HepG2 (cell line): Measurements from ENCODE around the gene RTN1. TPM values are rescaled to one million over a fixed set of nuclear protein-coding genes. Genes with fewer than 3 reads are reported as not detected.

Source experiments
- ATAC-seq: fragments of 200-7000 bp; cut with Tn5 transposase; 3 replicates; pipeline ENCODE4 v1.9.1; 2020; ENCODE audit warnings: mild to moderate bottlenecking, moderate library complexity
- BruUV-seq: library from RNA; stranded (reverse); fragments of 400-500 nt; replicated peaks from 2 replicates; lab custom pipeline; 2021; lab: Mats Ljungman, UMichigan
- CTCF ChIA-PET: fragments of 300-600 bp; formaldehyde crosslinking; extraction: SDS; loops from one replicate; lab custom pipeline; 2021; ENCODE audit warnings: low total read pairs, inconsistent platforms, low intra/inter-chr PET ratio; lab: Yijun Ruan, JAX
- POLR2A ChIA-PET: fragments of 350-600 bp; sonication (Branson Sonifier 250); formaldehyde crosslinking; loops from one replicate; lab custom pipeline; 2020; ENCODE audit warnings: antibody characterized with exemption, inconsistent platforms; lab: Yijun Ruan, JAX
- DNase-seq: peaks from one replicate; pipeline ENCODE4 v3.0.0-alpha.2; 2015; ENCODE audit warnings: low spot score
- FAIRE-seq: peaks from 3 replicates; lab custom pipeline; 2011; peaks lifted over from hg19 to GRCh38; lab: Jason Lieb, UNC
- H2AFZ ChIP-seq: one replicate; pipeline ENCODE4 v1.6.1; 2011; ENCODE audit warnings: low read length, inconsistent platforms
- H3K27ac ChIP-seq: fragments of 300-600 bp; 3 replicates; pipeline ENCODE4 v1.8.0; 2011; ENCODE audit warnings: mixed run types, mild to moderate bottlenecking, mixed read lengths, low read length, inconsistent platforms; ENCODE audit not compliant: insufficient read depth; ENCODE audit errors: extremely low read length
- H3K27me3 ChIP-seq, 2 experiments: fragments of 200-600 bp in 1 of 2; 2 replicates in 1 of 2; 3 replicates in 1 of 2; pipeline versions ENCODE4 v1.6.0 to v1.8.0; 2011; ENCODE audit warnings: low read length in 2 of 2, mild to moderate bottlenecking in 2 of 2, moderate library complexity in 2 of 2, inconsistent platforms in 1 of 2; ENCODE audit not compliant: insufficient read depth in 2 of 2, control insufficient read depth in 1 of 2
- H3K36me3 ChIP-seq, 2 experiments: fragments of 200-600 bp in 1 of 2; replicated peaks in 1 of 2; 2 replicates in 1 of 2; 3 replicates in 1 of 2; pipeline versions ENCODE4 v1.5.1 to v1.8.0; 2011; ENCODE audit warnings: low read length in 2 of 2, inconsistent platforms in 1 of 2; ENCODE audit not compliant: insufficient read depth in 2 of 2, control insufficient read depth in 1 of 2
- H3K4me1 ChIP-seq: 2 replicates; pipeline ENCODE4 v1.5.1; 2012; ENCODE audit warnings: low read length, inconsistent platforms; ENCODE audit not compliant: insufficient read depth
- H3K4me2 ChIP-seq: 2 replicates; pipeline ENCODE4 v1.6.0; 2011; ENCODE audit warnings: low read depth, low read length, inconsistent platforms
- H3K4me3 ChIP-seq, 3 experiments: fragments of 200-600 bp in 1 of 3; sonication (generic), shearing (Covaris generic) in 1 of 3; replicated peaks in 1 of 3; 2 replicates each; pipeline ENCODE4 v1.5.1; 2011 to 2016; ENCODE audit warnings: low read length in 3 of 3, inconsistent platforms in 2 of 3, low read depth in 2 of 3, mild to moderate bottlenecking in 2 of 3, control low read depth in 1 of 3, mixed read lengths in 1 of 3; ENCODE audit not compliant: insufficient read depth in 1 of 3
- H3K79me2 ChIP-seq: one replicate; pipeline ENCODE4 v1.6.1; 2011; ENCODE audit warnings: low read length, inconsistent platforms; ENCODE audit not compliant: insufficient read depth
- H3K9ac ChIP-seq: 2 replicates; pipeline ENCODE4 v1.6.0; 2011; ENCODE audit warnings: mild to moderate bottlenecking, low read depth, low read length, inconsistent platforms; ENCODE audit not compliant: insufficient read depth
- H3K9me3 ChIP-seq: 2 replicates; pipeline ENCODE4 v1.5.1; 2012; ENCODE audit warnings: mild to moderate bottlenecking, low read length
- H4K20me1 ChIP-seq: 2 replicates; pipeline ENCODE4 v1.6.0; 2011; ENCODE audit warnings: inconsistent platforms, mild to moderate bottlenecking, low read length, moderate library complexity; ENCODE audit not compliant: insufficient read depth
- ARHGAP35 ChIP-seq: sonication (generic); formaldehyde crosslinking; IDR thresholded peaks from 2 replicates; pipeline ENCODE4 v1.9.0; 2022; ENCODE audit warnings: mild to moderate bottlenecking, inconsistent platforms, moderate library complexity, missing genetic modification reagents, borderline replicate concordance
- CBX1 ChIP-seq: IDR thresholded peaks from one replicate; pipeline ENCODE4 v1.6.1; 2016; ENCODE audit warnings: antibody characterized with exemption, low read depth
- DNMT3B ChIP-seq: conservative IDR thresholded peaks from 2 replicates; pipeline ENCODE4 v1.6.1; 2016; ENCODE audit warnings: missing biosample characterization, control low read depth
- DPF2 ChIP-seq: sonication (generic); formaldehyde crosslinking; IDR thresholded peaks from 2 replicates; pipeline ENCODE4 v1.4.0; 2020; ENCODE audit warnings: mild to moderate bottlenecking, low read depth, missing genetic modification reagents, borderline replicate concordance
- KAT2B ChIP-seq: fragments of 150-350 bp; IDR thresholded peaks from 2 replicates; pipeline ENCODE4 v1.6.1; 2014; ENCODE audit warnings: low read depth, low read length, borderline replicate concordance
- MBNL3 ChIP-seq: fragments of 250-450 bp; sonication (Bioruptor Pico); conservative IDR thresholded peaks from 2 replicates; pipeline ENCODE4 v1.8.0; 2022; ENCODE audit warnings: mild to moderate bottlenecking, inconsistent platforms
- SP5 ChIP-seq: IDR thresholded peaks from 2 replicates; pipeline ENCODE4 v1.6.1; 2016; ENCODE audit warnings: low read depth, borderline replicate concordance
- SRSF9 ChIP-seq: fragments of 200-400 bp; formaldehyde crosslinking; IDR thresholded peaks from 2 replicates; pipeline ENCODE4 v1.6.1; 2018; ENCODE audit warnings: borderline replicate concordance, mild to moderate bottlenecking, low read depth, low read length; ENCODE audit not compliant: insufficient read depth, poor library complexity, severe bottlenecking
- YEATS2 ChIP-seq: sonication (generic); formaldehyde crosslinking; IDR thresholded peaks from 2 replicates; pipeline ENCODE4 v1.4.0; 2020; ENCODE audit warnings: missing genetic modification reagents, borderline replicate concordance
- ZFP62 ChIP-seq: sonication (generic); formaldehyde crosslinking; IDR thresholded peaks from 2 replicates; pipeline ENCODE4 v1.4.0; 2020; ENCODE audit warnings: missing genetic modification reagents
- ZNF18 ChIP-seq: sonication (generic); formaldehyde crosslinking; IDR thresholded peaks from 2 replicates; pipeline ENCODE4 v1.8.0; 2022; ENCODE audit warnings: mild to moderate bottlenecking, missing genetic modification reagents; ENCODE audit not compliant: insufficient replicate concordance
- ZNF230 ChIP-seq: sonication (generic); formaldehyde crosslinking; IDR thresholded peaks from 2 replicates; pipeline ENCODE4 v1.4.0; 2020; ENCODE audit warnings: mild to moderate bottlenecking, missing genetic modification reagents
- ZNF329 ChIP-seq: sonication (generic); formaldehyde crosslinking; IDR thresholded peaks from 2 replicates; pipeline ENCODE4 v1.9.0; 2021; ENCODE audit warnings: low read depth, mild to moderate bottlenecking, missing genetic modification reagents
- ZNF746 ChIP-seq: sonication (generic); formaldehyde crosslinking; IDR thresholded peaks from 2 replicates; pipeline ENCODE4 v1.8.0; 2022; ENCODE audit warnings: mild to moderate bottlenecking, missing genetic modification reagents
- ZNF747 ChIP-seq: sonication (generic); formaldehyde crosslinking; IDR thresholded peaks from 2 replicates; pipeline ENCODE4 v1.8.1; 2023; ENCODE audit warnings: missing genetic modification reagents, mild to moderate bottlenecking, borderline replicate concordance
- ZSCAN21 ChIP-seq: sonication (generic); formaldehyde crosslinking; IDR thresholded peaks from 2 replicates; pipeline ENCODE4 v1.8.0; 2022; ENCODE audit warnings: mild to moderate bottlenecking, missing genetic modification reagents, moderate library complexity, borderline replicate concordance
- WGBS: methylation state at CpG from one replicate; pipeline ENCODE4 v1.1.6; 2017; ENCODE audit warnings: low lambda C conversion rate; 5-methylcytosine and 5-hydroxymethylcytosine counted together
- in situ Hi-C: cut with HindIII; loops from 2 replicates; pipeline ENCODE4 v1.10.0; 2017; ENCODE audit warnings: low pct_unique_long_range_greater_than_20kb; ENCODE audit not compliant: extremely low pct_ligation_motif_present
- intact Hi-C: fragments of 100-400 bp; cut with micrococcal nuclease; formaldehyde crosslinking; loops from one replicate; pipeline ENCODE4 v1.10.0; 2022; ENCODE audit not compliant: unreplicated experiment
- polyA plus RNA-seq, 8 experiments: library from polyadenylated mRNA; depleted of rRNA in 3 of 8; stranded (reverse) in 7 of 8; unstranded in 1 of 8; fragments of >200 nt; fragmentation: Illumina TruSeq in 4 of 8; extraction: Trizol in 4 of 8; gene quantifications; 2 replicates each; pipeline versions ENCODE4 v1.2.1 to v1.2.3, GENCODE V29; 2011 to 2016; ENCODE audit warnings: low read depth in 4 of 8, missing spikeins in 1 of 8, mixed read lengths in 1 of 8; ENCODE audit not compliant: insufficient read depth in 1 of 8
- total RNA-seq, 5 experiments: library from RNA; depleted of rRNA; stranded (reverse); fragments of >200 nt; fragmentation: Illumina TruSeq; extraction: Trizol; gene quantifications; 2 replicates each; pipeline ENCODE4 v1.2.3, GENCODE V29; 2016; ENCODE audit warnings: low read depth in 1 of 5
- TF ChIP-seq, protein P1 (sequence below): IDR thresholded peaks from 2 replicates; pipeline ENCODE4 v1.6.1; 2016; ENCODE audit warnings: mild to moderate bottlenecking

The RTN1 gene
- total and polyA plus RNA-seq, 2 of the 13 experiments (the other 11 are each of a cell fraction or from before 2014, with no cell fraction given), result 0.04 to 0.18 TPM

DNA sequence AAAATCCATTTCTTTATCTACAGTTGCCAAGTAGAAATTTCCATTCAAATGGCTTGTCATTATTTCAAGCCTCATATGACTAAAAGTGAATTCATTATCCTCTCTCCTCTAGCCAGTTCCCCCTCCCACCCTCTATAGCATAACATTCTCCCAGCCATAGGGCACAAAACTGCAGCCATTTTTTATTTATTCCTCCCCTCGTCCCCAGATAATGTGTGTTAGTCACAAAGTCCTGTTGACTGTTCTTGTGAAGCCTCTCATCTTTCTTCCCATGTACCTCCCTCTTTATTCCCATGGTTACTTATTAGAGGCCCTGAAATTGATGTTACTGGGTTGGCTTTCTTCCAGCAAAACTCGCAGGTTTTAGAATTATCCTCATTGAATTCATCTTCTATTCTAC, 13.2 kb downstream of the RTN1 start:
- CTCF ChIA-PET, result no interaction called here

More for the DNA sequence above, 13.2 kb downstream of the RTN1 start:
- TF ChIP-seq SRSF9, result no peak
- no peak for TF ChIP-seq ZNF18 (CRISPR knock-in tag)
- no peak for TF ChIP-seq ZNF746 (CRISPR knock-in tag)
- no peak for TF ChIP-seq ZNF230
- TF ChIP-seq SP5 (CRISPR knock-in tag), result no peak
- TF ChIP-seq ZNF329 (CRISPR knock-in tag), result no peak
- no peak for TF ChIP-seq ARHGAP35
- no peak for TF ChIP-seq DNMT3B (CRISPR knock-in tag)
- TF ChIP-seq MBNL3 (CRISPR knock-in tag), result no peak
- TF ChIP-seq, protein P1, sequence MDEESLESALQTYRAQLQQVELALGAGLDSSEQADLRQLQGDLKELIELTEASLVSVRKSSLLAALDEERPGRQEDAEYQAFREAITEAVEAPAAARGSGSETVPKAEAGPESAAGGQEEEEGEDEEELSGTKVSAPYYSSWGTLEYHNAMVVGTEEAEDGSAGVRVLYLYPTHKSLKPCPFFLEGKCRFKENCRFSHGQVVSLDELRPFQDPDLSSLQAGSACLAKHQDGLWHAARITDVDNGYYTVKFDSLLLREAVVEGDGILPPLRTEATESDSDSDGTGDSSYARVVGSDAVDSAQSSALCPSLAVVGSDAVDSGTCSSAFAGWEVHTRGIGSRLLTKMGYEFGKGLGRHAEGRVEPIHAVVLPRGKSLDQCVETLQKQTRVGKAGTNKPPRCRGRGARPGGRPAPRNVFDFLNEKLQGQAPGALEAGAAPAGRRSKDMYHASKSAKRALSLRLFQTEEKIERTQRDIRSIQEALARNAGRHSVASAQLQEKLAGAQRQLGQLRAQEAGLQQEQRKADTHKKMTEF (CRISPR knock-in tag), result no peak
- no peak for TF ChIP-seq ZNF747 (CRISPR knock-in tag)
- TF ChIP-seq ZFP62 (CRISPR knock-in tag), result no peak
- TF ChIP-seq YEATS2 (CRISPR knock-in tag), result no peak
- TF ChIP-seq CBX1, result no peak
- TF ChIP-seq ZSCAN21 (CRISPR knock-in tag), result no peak
- TF ChIP-seq DPF2 (CRISPR knock-in tag), result no peak
- TF ChIP-seq KAT2B, result no peak
- Histone ChIP-seq H3K27me3 (no peaks in the 10 kb centered on the region; a peak in 1 of 5 replicates), H3K9me3 (peaks cover 16% of the 10 kb centered on the region; the same call in 1 of the 2 replicates), H3K36me3 (no peaks in the 10 kb centered on the region), H3K4me3 (no peak overlapping the region), H3K4me1 (no peaks in the 10 kb centered on the region), H3K9ac (no peak overlapping the region), H3K27ac (no peak overlapping the region), H4K20me1 (no peaks in the 10 kb centered on the region), H3K4me2 (no peak overlapping the region), H2AFZ (no peak overlapping the region), H3K79me2 (no peaks in the 10 kb centered on the region)
- intact Hi-C loops, result no loop called here
- 3% methylated on average over 2 of the region's 2 CpGs for WGBS
- in situ Hi-C loops, result no loop called here
- BruUV-seq, result no TSS peak
- DNase-seq, result no peak
- no peak for ATAC-seq
- no peak for FAIRE-seq
- POLR2A ChIA-PET, result no interaction called here
